Peyer's patch (tissue), 4 donors: ENCODE results near the gene SLC25A26.

ENCODE experiments used
- CTCF ChIP-seq, 6 experiments: fragments of 450-650 bp in 4 of 6; fragments of 200-600 bp in 2 of 6; sonication (generic) in 1 of 6; IDR thresholded peaks; one replicate each; pipeline ENCODE4 v1.5.1; 2017 to 2019; ENCODE audit warnings: antibody characterized with exemption in 6 of 6, mild to moderate bottlenecking in 3 of 6, moderate library complexity in 1 of 6
- POLR2A ChIP-seq, 2 donors: fragments of 450-650 bp; IDR thresholded peaks; one replicate each; pipeline ENCODE4 v1.5.1; 2017; ENCODE audit warnings: antibody characterized with exemption in 2 of 2, mild to moderate bottlenecking in 2 of 2, moderate library complexity in 2 of 2

- no peak for TF ChIP-seq POLR2A (IDR thresholded peaks at IDR 0.05)
- TF ChIP-seq CTCF (IDR thresholded peaks at IDR 0.05) = no peak
Measured at GRCh38 chr3:66242788-66243464, 22.1 kb downstream of the SLC25A26 start.
